Measurements from ENCODE around the gene RPL13A.

- TF ChIP-seq EZH2phosphoT487 (IDR thresholded peaks at IDR 0.05; ENCODE audit: borderline replicate concordance, low read depth, low read length) = no peak
- no peak for TF ChIP-seq CTCF (conservative IDR thresholded peaks at IDR 0.05; ENCODE audit: low read length)
Observed at GRCh38 chr19:49486232-49486631, 1.2 kb upstream of the RPL13A start.
